HepG2 (cell line): ENCODE measurements around the gene EGF. TPM values are rescaled to one million over a fixed set of nuclear protein-coding genes. Genes with fewer than 3 reads are reported as not detected.

Experiments used
- ATAC-seq: fragments of 200-7000 bp; cut with Tn5 transposase; 3 replicates; pipeline ENCODE4 v1.9.1; 2020; ENCODE audit warnings: mild to moderate bottlenecking, moderate library complexity
- BruUV-seq: library from RNA; stranded (reverse); fragments of 400-500 nt; replicated peaks from 2 replicates; lab custom pipeline; 2021; lab: Mats Ljungman, UMichigan
- CTCF ChIA-PET: fragments of 300-600 bp; formaldehyde crosslinking; extraction: SDS; loops from one replicate; lab custom pipeline; 2021; ENCODE audit warnings: low total read pairs, inconsistent platforms, low intra/inter-chr PET ratio; lab: Yijun Ruan, JAX
- POLR2A ChIA-PET: fragments of 350-600 bp; sonication (Branson Sonifier 250); formaldehyde crosslinking; loops from one replicate; lab custom pipeline; 2020; ENCODE audit warnings: antibody characterized with exemption, inconsistent platforms; lab: Yijun Ruan, JAX
- DNase-seq: peaks from one replicate; pipeline ENCODE4 v3.0.0-alpha.2; 2015; ENCODE audit warnings: low spot score
- FAIRE-seq: peaks from 3 replicates; lab custom pipeline; 2011; peaks lifted over from hg19 to GRCh38; lab: Jason Lieb, UNC
- H2AFZ ChIP-seq: one replicate; pipeline ENCODE4 v1.6.1; 2011; ENCODE audit warnings: low read length, inconsistent platforms
- H3K27ac ChIP-seq: fragments of 300-600 bp; 3 replicates; pipeline ENCODE4 v1.8.0; 2011; ENCODE audit warnings: mixed run types, mild to moderate bottlenecking, mixed read lengths, low read length, inconsistent platforms; ENCODE audit not compliant: insufficient read depth; ENCODE audit errors: extremely low read length
- H3K27me3 ChIP-seq, 2 experiments: fragments of 200-600 bp in 1 of 2; 2 replicates in 1 of 2; 3 replicates in 1 of 2; pipeline versions ENCODE4 v1.6.0 to v1.8.0; 2011; ENCODE audit warnings: low read length in 2 of 2, mild to moderate bottlenecking in 2 of 2, moderate library complexity in 2 of 2, inconsistent platforms in 1 of 2; ENCODE audit not compliant: insufficient read depth in 2 of 2, control insufficient read depth in 1 of 2
- H3K36me3 ChIP-seq, 2 experiments: fragments of 200-600 bp in 1 of 2; replicated peaks in 1 of 2; 2 replicates in 1 of 2; 3 replicates in 1 of 2; pipeline versions ENCODE4 v1.5.1 to v1.8.0; 2011; ENCODE audit warnings: low read length in 2 of 2, inconsistent platforms in 1 of 2; ENCODE audit not compliant: insufficient read depth in 2 of 2, control insufficient read depth in 1 of 2
- H3K4me1 ChIP-seq: 2 replicates; pipeline ENCODE4 v1.5.1; 2012; ENCODE audit warnings: low read length, inconsistent platforms; ENCODE audit not compliant: insufficient read depth
- H3K4me2 ChIP-seq: 2 replicates; pipeline ENCODE4 v1.6.0; 2011; ENCODE audit warnings: low read depth, low read length, inconsistent platforms
- H3K4me3 ChIP-seq, 3 experiments: fragments of 200-600 bp in 1 of 3; sonication (generic), shearing (Covaris generic) in 1 of 3; replicated peaks in 1 of 3; 2 replicates each; pipeline ENCODE4 v1.5.1; 2011 to 2016; ENCODE audit warnings: low read length in 3 of 3, inconsistent platforms in 2 of 3, low read depth in 2 of 3, mild to moderate bottlenecking in 2 of 3, control low read depth in 1 of 3, mixed read lengths in 1 of 3; ENCODE audit not compliant: insufficient read depth in 1 of 3
- H3K79me2 ChIP-seq: one replicate; pipeline ENCODE4 v1.6.1; 2011; ENCODE audit warnings: low read length, inconsistent platforms; ENCODE audit not compliant: insufficient read depth
- H3K9ac ChIP-seq: 2 replicates; pipeline ENCODE4 v1.6.0; 2011; ENCODE audit warnings: mild to moderate bottlenecking, low read depth, low read length, inconsistent platforms; ENCODE audit not compliant: insufficient read depth
- H3K9me3 ChIP-seq: 2 replicates; pipeline ENCODE4 v1.5.1; 2012; ENCODE audit warnings: mild to moderate bottlenecking, low read length
- H4K20me1 ChIP-seq: 2 replicates; pipeline ENCODE4 v1.6.0; 2011; ENCODE audit warnings: inconsistent platforms, mild to moderate bottlenecking, low read length, moderate library complexity; ENCODE audit not compliant: insufficient read depth
- ARNT ChIP-seq: fragments of 450-650 bp; IDR thresholded peaks from 2 replicates; pipeline ENCODE4 v1.6.1; 2017
- ATF7 ChIP-seq, 2 experiments: fragments of 450-650 bp in 1 of 2; sonication (generic) in 1 of 2; formaldehyde crosslinking in 1 of 2; IDR thresholded peaks; 2 replicates each; pipeline versions ENCODE4 v1.4.0 to v1.6.1; 2016 to 2020; ENCODE audit warnings: antibody characterized with exemption in 1 of 2, mild to moderate bottlenecking in 1 of 2, missing genetic modification reagents in 1 of 2
- CHCHD3 ChIP-seq: sonication (generic); formaldehyde crosslinking; IDR thresholded peaks from 2 replicates; pipeline ENCODE4 v1.8.0; 2022; ENCODE audit warnings: mild to moderate bottlenecking, missing genetic modification reagents, moderate library complexity
- HOXA3 ChIP-seq: sonication (generic); formaldehyde crosslinking; IDR thresholded peaks from 2 replicates; pipeline ENCODE4 v1.5.0; 2020; ENCODE audit warnings: missing genetic modification reagents
- HOXA7 ChIP-seq: sonication (generic); formaldehyde crosslinking; IDR thresholded peaks from 2 replicates; pipeline ENCODE4 v1.8.1; 2022; ENCODE audit warnings: mild to moderate bottlenecking, missing genetic modification reagents, moderate library complexity
- HOXD1 ChIP-seq: sonication (generic); formaldehyde crosslinking; IDR thresholded peaks from 2 replicates; pipeline ENCODE4 v1.5.0; 2020; ENCODE audit warnings: missing genetic modification reagents
- KDM1A ChIP-seq: IDR thresholded peaks from 2 replicates; pipeline ENCODE4 v1.6.1; 2016; ENCODE audit warnings: missing compliant biosample characterization
- MAFF ChIP-seq: IDR thresholded peaks from 2 replicates; pipeline ENCODE4 v1.6.1; 2011; ENCODE audit warnings: low read depth, low read length, improper control_type of control experiment
- MLX ChIP-seq: IDR thresholded peaks from 2 replicates; pipeline ENCODE4 v1.6.1; 2016
- NCOR1 ChIP-seq: fragments of 200-600 bp; sonication (generic); IDR thresholded peaks from 2 replicates; pipeline ENCODE4 v1.7.0; 2017; ENCODE audit warnings: antibody characterized with exemption, low read length, borderline replicate concordance
- REL ChIP-seq: sonication (generic); formaldehyde crosslinking; conservative IDR thresholded peaks from 2 replicates; pipeline ENCODE4 v1.8.0; 2022; ENCODE audit warnings: mild to moderate bottlenecking, missing genetic modification reagents, moderate library complexity
- SP5 ChIP-seq: IDR thresholded peaks from 2 replicates; pipeline ENCODE4 v1.6.1; 2016; ENCODE audit warnings: low read depth, borderline replicate concordance
- TCF7L2 ChIP-seq: IDR thresholded peaks from 2 replicates; pipeline ENCODE4 v1.6.1; 2011; ENCODE audit warnings: mild to moderate bottlenecking, low read depth, low read length, moderate library complexity
- ZBTB20 ChIP-seq: sonication (generic); formaldehyde crosslinking; IDR thresholded peaks from 2 replicates; pipeline ENCODE4 v1.8.1; 2023; ENCODE audit warnings: missing genetic modification reagents, low read depth, mild to moderate bottlenecking, borderline replicate concordance
- ZNF180 ChIP-seq: sonication (generic); formaldehyde crosslinking; IDR thresholded peaks from 2 replicates; pipeline ENCODE4 v1.4.0; 2020; ENCODE audit warnings: low read depth, missing genetic modification reagents, borderline replicate concordance
- ZNF34 ChIP-seq: sonication (generic); formaldehyde crosslinking; IDR thresholded peaks from 2 replicates; pipeline ENCODE4 v1.4.0; 2020; ENCODE audit warnings: mild to moderate bottlenecking, missing genetic modification reagents, borderline replicate concordance
- ZNF546 ChIP-seq: sonication (generic); formaldehyde crosslinking; conservative IDR thresholded peaks from 2 replicates; pipeline ENCODE4 v1.8.1; 2023; ENCODE audit warnings: mild to moderate bottlenecking, missing genetic modification reagents
- ZNF800 ChIP-seq: sonication (generic); formaldehyde crosslinking; IDR thresholded peaks from 2 replicates; pipeline ENCODE4 v1.4.0; 2020; ENCODE audit warnings: missing genetic modification reagents
- WGBS: methylation state at CpG from one replicate; pipeline ENCODE4 v1.1.6; 2017; ENCODE audit warnings: low lambda C conversion rate; 5-methylcytosine and 5-hydroxymethylcytosine counted together
- in situ Hi-C: cut with HindIII; loops from 2 replicates; pipeline ENCODE4 v1.10.0; 2017; ENCODE audit warnings: low pct_unique_long_range_greater_than_20kb; ENCODE audit not compliant: extremely low pct_ligation_motif_present
- intact Hi-C: fragments of 100-400 bp; cut with micrococcal nuclease; formaldehyde crosslinking; loops from one replicate; pipeline ENCODE4 v1.10.0; 2022; ENCODE audit not compliant: unreplicated experiment
- polyA plus RNA-seq, 8 experiments: library from polyadenylated mRNA; depleted of rRNA in 3 of 8; stranded (reverse) in 7 of 8; unstranded in 1 of 8; fragments of >200 nt; fragmentation: Illumina TruSeq in 4 of 8; extraction: Trizol in 4 of 8; gene quantifications; 2 replicates each; pipeline versions ENCODE4 v1.2.1 to v1.2.3, GENCODE V29; 2011 to 2016; ENCODE audit warnings: low read depth in 4 of 8, missing spikeins in 1 of 8, mixed read lengths in 1 of 8; ENCODE audit not compliant: insufficient read depth in 1 of 8
- total RNA-seq, 5 experiments: library from RNA; depleted of rRNA; stranded (reverse); fragments of >200 nt; fragmentation: Illumina TruSeq; extraction: Trizol; gene quantifications; 2 replicates each; pipeline ENCODE4 v1.2.3, GENCODE V29; 2016; ENCODE audit warnings: low read depth in 1 of 5
- TF ChIP-seq, protein P1 (sequence below): sonication (generic); formaldehyde crosslinking; IDR thresholded peaks from 2 replicates; pipeline ENCODE4 v1.9.0; 2021; ENCODE audit warnings: missing genetic modification reagents, mild to moderate bottlenecking, borderline replicate concordance

The EGF gene
- total and polyA plus RNA-seq, 2 of the 13 experiments (the other 11 are each of a cell fraction or from before 2014, with no cell fraction given): 0.07 to 0.08 TPM

- TF ChIP-seq NCOR1: no peak
- no peak for TF ChIP-seq ZBTB20 (CRISPR knock-in tag)
- TF ChIP-seq, all 625 proteins: peak for 7
These were observed 86.3 kb downstream of the EGF start (continued) for GRCh38 chr4:109998867-109999584.

- no peaks in the 10 kb centered on the region for H3K79me2 ChIP-seq
- H3K9me3 ChIP-seq: no peaks in the 10 kb centered on the region
- ChIA-PET POLR2A (no interaction called here), CTCF (interaction anchor here (1.4 to 3.8 kb wide), 4 partner anchors 8 to 517 kb away, joined by 4 to 100 read pairs (median 12); no protein-coding TSS in a partner anchor)
- H3K4me3 ChIP-seq: no peak overlapping the region
- no peaks in the 10 kb centered on the region for H3K27me3 ChIP-seq
- FAIRE-seq: no peak
- no peak overlapping the region for H2AFZ ChIP-seq
- in situ Hi-C loops (no loop called here), intact Hi-C loops (loop anchor here (1.0 to 5.0 kb wide), 4 partner anchors 517 to 1643 kb away; no protein-coding TSS in a partner anchor)
- 39% methylated on average over 4 of the region's 9 CpGs for WGBS
- H3K27ac ChIP-seq: no peak overlapping the region
- no peak for DNase-seq
- no peak for TF ChIP-seq TCF7L2
- no peak for TF ChIP-seq HOXA7 (CRISPR knock-in tag)
- no peak for TF ChIP-seq ZNF800 (CRISPR knock-in tag)
- TF ChIP-seq ATF7 (IDR thresholded peaks at IDR 0.05): no peak
- no peak for TF ChIP-seq ATF7 (CRISPR knock-in tag; IDR thresholded peaks at IDR 0.05)
- no peak for TF ChIP-seq REL
- TF ChIP-seq KDM1A (CRISPR knock-in tag): no peak
- no peak for TF ChIP-seq ZNF180 (CRISPR knock-in tag)
- no peak for TF ChIP-seq HOXA3
- TF ChIP-seq, protein P1, sequence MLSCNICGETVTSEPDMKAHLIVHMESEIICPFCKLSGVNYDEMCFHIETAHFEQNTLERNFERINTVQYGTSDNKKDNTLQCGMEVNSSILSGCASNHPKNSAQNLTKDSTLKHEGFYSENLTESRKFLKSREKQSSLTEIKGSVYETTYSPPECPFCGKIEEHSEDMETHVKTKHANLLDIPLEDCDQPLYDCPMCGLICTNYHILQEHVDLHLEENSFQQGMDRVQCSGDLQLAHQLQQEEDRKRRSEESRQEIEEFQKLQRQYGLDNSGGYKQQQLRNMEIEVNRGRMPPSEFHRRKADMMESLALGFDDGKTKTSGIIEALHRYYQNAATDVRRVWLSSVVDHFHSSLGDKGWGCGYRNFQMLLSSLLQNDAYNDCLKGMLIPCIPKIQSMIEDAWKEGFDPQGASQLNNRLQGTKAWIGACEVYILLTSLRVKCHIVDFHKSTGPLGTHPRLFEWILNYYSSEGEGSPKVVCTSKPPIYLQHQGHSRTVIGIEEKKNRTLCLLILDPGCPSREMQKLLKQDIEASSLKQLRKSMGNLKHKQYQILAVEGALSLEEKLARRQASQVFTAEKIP: no peak
- no peak for TF ChIP-seq HOXD1
- TF ChIP-seq MAFF: no peak
- no peak for TF ChIP-seq ZNF546 (CRISPR knock-in tag)
- TF ChIP-seq SP5: no peak
- no peak for TF ChIP-seq ZNF34 (CRISPR knock-in tag)
- no peak for TF ChIP-seq ARNT
- no peak for TF ChIP-seq CHCHD3
- TF ChIP-seq MLX (CRISPR knock-in tag): no peak
- TF ChIP-seq, all 625 proteins: peak for 0
- peaks cover 8% of the 10 kb centered on the region; the same call in 1 of the 2 replicates for H3K4me1 ChIP-seq
- peak; percentile 47 for ATAC-seq
- no peaks in the 10 kb centered on the region for H3K36me3 ChIP-seq
- H3K4me2 ChIP-seq: no peak overlapping the region
- H3K9ac ChIP-seq: no peak overlapping the region
- no peaks in the 10 kb centered on the region for H4K20me1 ChIP-seq
- BruUV-seq: no TSS peak
These were observed 86.9 kb downstream of the EGF start for GRCh38 chr4:109999585-109999912.
